HG03159 (cell line): Measurements from ENCODE around the gene SLCO4A1.

Source experiments
- ATAC-seq: cut with Tn5 transposase; IDR thresholded peaks from one replicate; pipeline ENCODE4 v1.9.1; 2021; ENCODE audit warnings: mild to moderate bottlenecking, moderate library complexity; ENCODE audit not compliant: unreplicated experiment

SLCO4A1 gene

GRCh38 chr20:62650551-62651284 is 8.4 kb downstream of the SLCO4A1 start:
- ATAC-seq = no peak

DNA sequence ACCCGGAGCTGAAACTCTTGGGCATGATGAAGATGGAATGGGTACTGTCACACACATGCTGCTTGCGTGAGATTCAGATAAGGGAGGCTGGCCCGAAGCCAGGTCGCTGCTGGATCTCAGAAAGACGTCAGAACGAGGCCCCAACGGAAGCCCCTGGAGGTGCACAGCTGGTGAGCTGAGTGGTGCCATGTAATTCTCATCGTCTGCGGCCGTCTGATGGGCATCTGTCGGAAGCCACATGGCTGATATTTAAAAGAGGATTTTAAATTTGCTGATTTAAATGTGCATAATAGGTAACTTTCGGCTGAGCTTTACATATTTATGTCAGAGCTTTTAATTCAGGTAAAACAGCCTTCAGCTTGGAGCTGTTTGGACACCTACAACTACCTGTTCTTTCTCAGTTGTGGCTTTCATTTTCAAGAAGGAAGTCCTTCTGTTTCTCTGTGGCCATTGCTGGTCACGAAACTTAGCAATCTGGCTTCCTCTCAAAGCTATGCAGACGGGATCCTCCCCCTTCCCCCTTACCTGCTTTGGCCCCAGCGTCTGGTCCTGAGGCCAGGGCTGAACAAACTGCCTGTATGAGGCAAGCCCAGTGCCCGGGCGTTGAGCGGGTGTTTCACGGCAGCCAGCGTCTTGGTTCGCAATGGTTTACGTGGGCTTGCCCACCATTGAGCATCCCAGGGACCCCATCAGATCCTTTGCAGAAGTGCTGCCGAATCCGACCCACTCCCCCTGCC is 9.2 kb downstream of the SLCO4A1 start:
- peak; percentile 61 for ATAC-seq

- peak; percentile 47 for ATAC-seq
Measured at GRCh38 chr20:62652041-62652893, 10.0 kb downstream of the SLCO4A1 start.

DNA sequence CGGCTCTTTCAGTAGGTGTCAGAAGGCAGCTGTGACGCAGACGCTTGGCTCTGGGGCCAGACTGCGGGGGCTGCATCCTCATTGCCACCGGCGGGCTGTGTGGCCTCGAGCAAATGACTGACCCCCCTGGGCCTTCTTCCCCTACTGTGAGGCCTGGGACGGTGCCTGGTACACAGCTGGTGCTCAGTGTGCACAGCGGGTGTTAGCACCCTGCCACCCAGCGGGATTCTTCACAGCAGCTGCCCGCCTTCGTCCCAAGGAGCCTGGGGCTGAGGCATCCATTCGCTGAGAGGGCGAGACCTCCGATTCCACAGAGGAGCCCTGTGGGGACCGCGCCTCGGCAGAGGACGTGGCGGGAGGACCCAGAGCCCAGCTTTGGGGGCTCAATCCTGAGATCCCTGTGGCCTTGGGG is 10.6 kb downstream of the SLCO4A1 start:
- no peak for ATAC-seq

DNA sequence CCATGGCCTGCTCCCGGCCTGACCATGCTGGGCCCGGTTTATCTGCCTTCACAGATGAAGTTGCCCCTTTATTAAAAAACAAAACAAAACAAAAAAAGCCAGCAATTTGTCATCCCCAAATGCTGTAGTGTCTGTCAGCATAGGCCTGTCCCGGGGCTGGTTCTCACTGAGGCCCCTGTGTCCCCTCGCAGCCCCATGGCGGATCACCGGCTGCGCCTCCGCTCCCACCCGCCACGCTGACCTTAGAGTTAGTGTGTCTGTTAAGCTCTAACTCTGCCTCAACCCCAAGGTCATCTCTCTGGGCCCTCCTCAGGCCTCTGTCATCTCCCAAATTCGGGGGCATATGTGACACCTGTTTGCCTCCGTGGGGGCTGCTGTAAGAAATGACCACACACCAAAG is 11.1 kb downstream of the SLCO4A1 start:
- no peak for ATAC-seq

DNA sequence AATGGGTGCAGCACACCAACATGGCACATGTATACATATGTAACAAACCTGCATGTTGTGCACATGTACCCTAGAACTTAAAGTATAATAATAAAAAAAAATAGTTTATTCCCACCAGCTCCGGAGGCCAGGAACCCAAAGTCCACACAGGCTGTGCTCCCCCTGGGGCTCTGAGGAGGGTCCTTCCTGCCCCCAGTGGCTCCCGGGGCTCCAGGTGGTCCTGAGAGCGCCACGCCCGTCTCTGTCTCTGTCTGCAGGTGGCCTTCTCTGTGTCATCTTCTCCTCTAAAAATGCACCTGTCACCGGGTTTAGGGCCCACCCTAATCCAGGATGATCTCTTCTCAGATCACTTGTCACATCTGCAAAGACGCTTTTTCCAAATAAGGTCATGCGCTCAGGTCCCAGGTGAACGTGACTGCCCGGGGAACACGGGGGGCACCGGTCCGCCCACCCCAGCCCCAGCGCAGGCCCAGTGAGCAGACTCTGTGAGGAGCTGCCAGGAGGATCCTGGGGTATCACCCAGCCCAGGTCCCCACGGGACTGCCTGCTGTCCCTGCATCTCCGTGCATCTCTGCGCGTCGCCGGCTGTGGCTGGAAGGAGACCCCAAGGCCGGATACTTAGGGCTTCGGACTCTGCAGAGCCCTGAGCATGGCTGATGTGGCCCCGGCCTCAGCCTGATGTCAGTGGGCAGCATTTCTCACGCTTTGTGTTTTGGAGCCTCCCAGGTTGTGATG is 11.8 kb downstream of the SLCO4A1 start:
- ATAC-seq = no peak

DNA sequence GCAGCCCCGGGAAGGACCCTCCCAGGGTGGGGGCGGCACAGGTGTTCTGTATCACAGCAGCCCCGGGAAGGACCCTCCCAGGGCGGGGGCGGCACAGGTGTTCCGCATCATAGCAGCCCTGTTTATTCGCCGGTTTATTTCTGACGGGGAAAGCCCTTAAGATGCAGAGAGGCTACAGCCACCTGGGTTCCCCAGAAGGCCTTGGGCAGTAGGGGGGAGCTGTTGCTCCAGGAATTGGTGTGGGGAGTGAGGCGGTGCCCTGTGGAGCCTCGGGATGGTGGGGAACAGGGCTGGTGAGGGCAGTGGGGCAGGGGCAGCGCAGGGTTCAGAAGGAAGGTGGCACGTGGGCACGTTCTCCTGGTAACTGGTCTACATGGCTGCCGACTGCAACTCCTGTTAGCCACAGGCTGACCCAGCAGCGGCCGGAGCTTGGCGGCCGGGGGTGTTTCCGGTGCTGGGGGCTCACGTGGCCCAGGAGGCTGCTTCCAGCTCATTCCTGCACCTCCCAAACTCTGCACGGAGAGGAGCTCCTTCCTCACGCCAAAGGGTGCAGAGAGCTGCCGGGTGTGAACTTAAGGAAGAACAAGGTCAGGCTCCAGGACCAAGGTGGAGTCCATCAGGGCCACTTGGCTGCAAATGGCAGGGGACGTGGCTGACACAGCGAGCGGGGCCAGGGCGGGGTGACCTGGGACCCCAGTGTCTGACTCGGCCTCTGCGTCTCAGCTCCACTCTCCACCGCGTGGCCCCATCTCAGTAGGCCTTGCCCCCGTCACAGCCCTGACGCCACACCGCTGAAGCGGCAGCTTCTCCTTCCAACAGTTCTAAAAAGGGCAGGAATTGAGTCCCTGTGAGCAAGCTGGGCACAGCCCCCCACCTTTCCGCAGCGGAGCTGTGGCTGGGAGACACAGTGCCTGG is 13.2 kb downstream of the SLCO4A1 start:
- no peak for ATAC-seq

DNA sequence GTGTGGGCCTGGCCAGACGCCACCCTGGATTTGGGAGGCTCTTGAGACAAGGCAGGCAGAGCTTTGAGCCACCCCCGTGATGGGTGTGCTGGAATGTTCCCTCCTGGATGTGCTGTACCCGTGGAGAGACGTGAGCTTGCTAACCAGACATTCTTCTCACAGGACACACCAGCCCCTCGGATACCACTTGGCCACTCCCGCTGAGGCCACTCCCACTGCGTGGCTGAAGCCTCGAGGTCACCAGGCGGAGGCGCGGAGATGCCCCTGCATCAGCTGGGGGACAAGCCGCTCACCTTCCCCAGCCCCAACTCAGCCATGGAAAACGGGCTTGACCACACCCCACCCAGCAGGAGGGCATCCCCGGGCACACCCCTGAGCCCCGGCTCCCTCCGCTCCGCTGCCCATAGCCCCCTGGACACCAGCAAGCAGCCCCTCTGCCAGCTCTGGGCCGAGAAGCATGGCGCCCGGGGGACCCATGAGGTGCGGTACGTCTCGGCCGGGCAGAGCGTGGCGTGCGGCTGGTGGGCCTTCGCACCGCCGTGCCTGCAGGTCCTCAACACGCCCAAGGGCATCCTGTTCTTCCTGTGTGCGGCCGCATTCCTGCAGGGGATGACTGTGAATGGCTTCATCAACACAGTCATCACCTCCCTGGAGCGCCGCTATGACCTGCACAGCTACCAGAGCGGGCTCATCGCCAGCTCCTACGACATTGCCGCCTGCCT is 14.1 kb downstream of the SLCO4A1 start:
- no peak for ATAC-seq

DNA sequence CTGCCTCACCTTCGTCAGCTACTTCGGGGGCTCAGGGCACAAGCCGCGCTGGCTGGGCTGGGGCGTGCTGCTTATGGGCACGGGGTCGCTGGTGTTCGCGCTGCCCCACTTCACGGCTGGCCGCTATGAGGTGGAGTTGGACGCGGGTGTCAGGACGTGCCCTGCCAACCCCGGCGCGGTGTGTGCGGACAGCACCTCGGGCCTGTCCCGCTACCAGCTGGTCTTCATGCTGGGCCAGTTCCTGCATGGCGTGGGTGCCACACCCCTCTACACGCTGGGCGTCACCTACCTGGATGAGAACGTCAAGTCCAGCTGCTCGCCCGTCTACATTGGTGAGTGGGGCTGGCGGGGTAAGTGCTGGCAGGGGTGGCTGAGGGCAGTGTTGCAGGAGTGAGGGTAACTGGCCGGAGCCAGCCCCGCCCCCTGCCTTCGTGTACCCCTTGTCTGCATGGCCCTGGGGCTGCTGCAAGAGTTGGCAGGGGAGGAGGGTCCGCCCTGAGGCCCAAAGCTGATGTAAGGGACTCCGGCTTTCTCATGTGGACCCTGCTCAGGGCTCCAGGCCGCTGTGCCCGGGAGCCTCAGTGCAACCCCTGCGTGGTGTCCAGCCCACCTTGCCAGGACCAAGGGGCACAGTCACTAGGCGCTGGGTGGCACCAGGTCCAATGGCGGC is 14.8 kb downstream of the SLCO4A1 start:
- no peak for ATAC-seq

DNA sequence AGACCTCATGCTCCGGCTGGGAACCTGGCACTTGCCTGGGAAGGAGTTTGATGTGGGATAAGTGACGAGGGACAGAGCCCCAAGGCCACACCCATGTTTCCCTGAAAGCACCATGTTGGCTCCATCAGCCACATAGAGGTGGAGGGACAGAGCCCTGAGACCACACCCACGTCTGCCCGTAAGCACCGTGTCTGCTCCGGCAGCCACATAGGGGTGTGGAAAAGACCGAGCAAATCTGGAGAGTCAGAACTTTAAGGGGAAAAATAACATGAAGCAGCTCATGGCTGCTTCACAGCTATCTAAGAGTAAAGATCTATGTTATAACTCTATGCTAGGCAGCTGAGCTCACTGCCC is 15.3 kb downstream of the SLCO4A1 start:
- no peak for ATAC-seq

GRCh38 chr20:62657956-62658355 is 15.7 kb downstream of the SLCO4A1 start:
- no peak for ATAC-seq

DNA sequence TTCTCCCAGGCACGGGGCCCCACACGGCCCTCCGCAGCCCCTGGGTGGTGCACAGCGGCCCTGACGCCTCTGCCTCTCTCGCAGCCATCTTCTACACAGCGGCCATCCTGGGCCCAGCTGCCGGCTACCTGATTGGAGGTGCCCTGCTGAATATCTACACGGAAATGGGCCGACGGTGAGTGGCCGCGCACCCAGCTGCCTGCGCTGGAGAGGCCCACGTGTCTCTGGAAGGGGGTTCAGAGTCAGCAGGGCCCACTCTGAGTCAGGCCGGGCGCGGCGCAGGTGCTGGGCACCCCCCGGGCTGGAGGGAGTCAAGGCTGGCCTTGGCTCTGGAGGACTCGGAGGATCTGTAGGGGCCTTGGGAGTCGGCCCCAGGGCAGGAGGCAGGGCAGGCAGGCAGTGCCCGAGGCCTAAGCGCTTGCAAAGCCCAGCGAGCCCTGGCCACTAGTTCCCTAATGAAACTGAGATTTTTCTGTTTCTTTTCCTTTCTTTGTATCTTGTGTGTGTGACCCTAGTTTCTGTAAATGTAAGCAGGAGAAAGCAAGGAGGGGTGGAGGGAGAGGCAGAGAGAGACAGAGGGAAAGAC is 16.4 kb downstream of the SLCO4A1 start:
- ATAC-seq = no peak

DNA sequence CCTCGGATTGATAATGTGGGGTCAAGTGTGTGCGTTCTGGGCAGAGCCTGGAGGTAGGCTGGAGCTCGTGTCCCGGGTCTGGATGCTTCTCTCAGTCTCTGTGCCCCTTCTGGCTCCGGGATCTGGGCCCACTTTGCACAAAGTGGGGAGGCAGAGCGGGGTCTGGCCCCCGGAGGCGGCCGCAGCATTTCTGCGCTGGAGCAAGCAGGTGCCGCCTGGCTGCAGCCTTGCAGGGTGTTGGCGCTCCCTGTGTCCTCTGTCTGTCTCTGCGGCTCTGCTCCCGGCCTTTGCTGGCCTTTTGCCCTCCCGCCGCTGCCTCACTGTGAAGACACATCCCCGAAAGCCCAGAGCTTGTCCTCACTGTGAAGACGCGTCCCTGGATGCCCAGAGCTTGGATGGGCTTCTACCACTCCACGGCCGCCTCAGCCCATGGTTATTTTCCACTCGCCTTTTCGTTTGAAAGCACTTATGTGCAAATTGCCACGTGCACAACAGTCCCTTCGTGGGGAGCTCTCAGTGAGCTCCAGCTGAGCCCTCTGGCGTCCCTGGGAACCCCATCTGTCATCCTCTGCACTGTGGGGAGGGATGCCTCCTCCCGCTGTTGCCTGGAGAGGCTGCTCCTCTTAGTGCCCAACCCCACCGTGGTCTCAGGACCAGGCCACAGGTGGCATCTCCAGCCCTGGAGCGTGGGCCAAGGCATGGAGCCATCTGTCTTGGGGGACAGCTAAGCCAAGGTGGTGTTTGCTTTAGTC is 17.4 kb downstream of the SLCO4A1 start:
- ATAC-seq = no peak

- no peak for ATAC-seq
Measured at GRCh38 chr20:62660240-62660615, 17.9 kb downstream of the SLCO4A1 start.

DNA sequence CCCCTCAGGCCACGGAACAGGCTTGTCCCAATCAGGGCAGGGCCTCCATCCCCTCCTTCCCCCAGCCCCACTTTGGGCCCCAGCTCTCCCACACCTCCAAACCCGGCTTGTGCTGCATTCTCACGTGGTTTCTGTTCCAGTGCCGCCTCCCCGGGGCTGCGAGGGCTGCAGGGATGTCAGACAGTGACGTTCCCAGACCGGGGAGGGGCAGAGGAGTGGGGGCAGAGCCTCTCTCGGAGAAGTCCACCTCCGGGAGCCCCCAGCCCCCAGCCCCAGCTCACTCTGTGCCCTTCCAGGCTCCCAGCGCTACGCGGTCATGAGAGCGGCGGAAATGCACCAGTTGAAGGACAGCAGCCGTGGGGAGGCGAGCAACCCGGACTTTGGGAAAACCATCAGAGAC is 18.5 kb downstream of the SLCO4A1 start:
- no peak for ATAC-seq

GRCh38 chr20:62661647-62662046 is 19.3 kb downstream of the SLCO4A1 start:
- ATAC-seq = no peak

GRCh38 chr20:62662422-62662821 is 20.1 kb downstream of the SLCO4A1 start:
- no peak for ATAC-seq
